OCI-LY7 (cell line): ENCODE data around the gene SORCS1.

ENCODE experiments used
- CTCF ChIP-seq: fragments of 200-600 bp; sonication (generic); conservative IDR thresholded peaks from 2 replicates; pipeline ENCODE4 v1.5.1; 2014; ENCODE audit warnings: mild to moderate bottlenecking, antibody characterized with exemption, low read length, moderate library complexity, mixed read lengths
- EZH2phosphoT487 ChIP-seq: fragments of 200-600 bp; sonication (generic); IDR thresholded peaks from 2 replicates; pipeline ENCODE4 v1.6.1; 2018; ENCODE audit warnings: low read depth, borderline replicate concordance, mild to moderate bottlenecking, mixed run types, antibody characterized with exemption, low read length, moderate library complexity, mixed read lengths

DNA sequence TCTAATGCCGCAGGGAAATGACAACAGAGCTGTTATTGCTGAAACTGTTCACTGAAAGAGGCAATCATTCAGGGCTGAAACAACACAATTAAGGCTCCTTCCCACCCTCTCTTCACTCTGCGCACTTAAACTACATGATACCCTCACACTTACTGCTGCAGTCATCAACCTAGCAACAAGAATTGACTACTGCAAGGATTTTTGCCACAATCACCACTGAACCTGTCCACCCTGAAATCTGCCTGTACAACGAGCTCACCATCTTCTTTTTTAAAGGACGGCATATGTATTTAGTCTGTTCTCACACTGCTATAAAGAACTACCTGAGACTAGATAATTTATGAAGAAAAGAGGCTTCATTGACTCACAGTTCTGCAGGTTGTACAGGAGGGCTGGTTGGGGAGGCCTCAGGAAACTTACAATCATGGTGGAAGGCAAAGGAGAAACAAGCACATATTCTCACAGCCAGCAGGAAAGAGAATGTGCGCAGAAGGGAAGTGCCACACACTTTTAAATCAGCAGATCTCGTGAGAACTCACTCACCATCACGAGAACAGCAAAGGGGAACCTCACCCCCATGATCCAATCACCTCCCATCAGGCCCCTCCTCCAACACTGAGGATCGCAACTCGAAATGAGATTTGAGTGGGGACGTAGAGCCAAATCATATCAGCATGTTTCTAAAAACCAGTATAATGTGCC, 131.7 kb downstream of the SORCS1 start:
- TF ChIP-seq CTCF (no peak), EZH2phosphoT487 (no peak)
